Karpas-422 (cell line): Measurements from ENCODE around the gene HOXA5. TPM values are rescaled to one million over a fixed set of nuclear protein-coding genes. Genes with fewer than 3 reads are reported as not detected.

Source experiments
- DNase-seq: peaks from one replicate; pipeline ENCODE4 v3.0.0-alpha.2; 2015
- H2AFZ ChIP-seq: fragments of 200-600 bp; sonication (generic); 2 replicates; pipeline ENCODE4 v1.6.1; 2014; ENCODE audit warnings: antibody characterized with exemption, low read length, mixed read lengths
- H3K27ac ChIP-seq: fragments of 200-600 bp; sonication (generic); 2 replicates; pipeline ENCODE4 v1.5.1; 2014; ENCODE audit warnings: mild to moderate bottlenecking, low read length, moderate library complexity
- H3K27me3 ChIP-seq: fragments of 200-600 bp; sonication (generic); 2 replicates; pipeline ENCODE4 v1.6.1; 2014; ENCODE audit warnings: low read length, mixed read lengths
- H3K36me3 ChIP-seq: fragments of 200-600 bp; sonication (generic); 2 replicates; pipeline ENCODE4 v1.6.1; 2014; ENCODE audit warnings: low read length, mixed read lengths; ENCODE audit not compliant: insufficient read depth
- H3K4me1 ChIP-seq: fragments of 200-600 bp; sonication (generic); 2 replicates; pipeline ENCODE4 v1.6.1; 2014; ENCODE audit warnings: mild to moderate bottlenecking, low read length, mixed read lengths
- H3K4me2 ChIP-seq: fragments of 200-600 bp; sonication (generic); 2 replicates; pipeline ENCODE4 v1.6.1; 2014; ENCODE audit warnings: low read length, low read depth, mild to moderate bottlenecking; ENCODE audit not compliant: poor library complexity, severe bottlenecking
- H3K4me3 ChIP-seq: fragments of 200-600 bp; sonication (generic); 2 replicates; pipeline ENCODE4 v1.5.1; 2014; ENCODE audit warnings: mild to moderate bottlenecking, antibody characterized with exemption, low read length, mixed read lengths
- H3K79me2 ChIP-seq: fragments of 200-600 bp; sonication (generic); 2 replicates; pipeline ENCODE4 v1.6.1; 2014; ENCODE audit warnings: mild to moderate bottlenecking, low read length, mixed read lengths
- H3K9ac ChIP-seq: fragments of 200-600 bp; sonication (generic); 2 replicates; pipeline ENCODE4 v1.6.0; 2014; ENCODE audit warnings: low read length
- H3K9me2 ChIP-seq: fragments of 200-600 bp; sonication (generic), shearing (Covaris generic); replicated peaks from 2 replicates; pipeline ENCODE4 v1.6.0; 2014; ENCODE audit warnings: mild to moderate bottlenecking, low read length, moderate library complexity; ENCODE audit not compliant: insufficient read depth
- H3K9me3 ChIP-seq: fragments of 300-700, 200-600 bp; sonication (generic); 2 replicates; pipeline ENCODE4 v1.6.1; 2014; ENCODE audit warnings: low read length, mixed read lengths
- H4K20me1 ChIP-seq: fragments of 200-600 bp; sonication (generic); 2 replicates; pipeline ENCODE4 v1.6.1; 2014; ENCODE audit warnings: mild to moderate bottlenecking, antibody characterized with exemption, low read length, low read depth; ENCODE audit not compliant: insufficient read depth
- total RNA-seq: library from RNA; depleted of rRNA; stranded (reverse); fragments of >200 nt; shearing (Covaris generic); gene quantifications from 2 replicates; pipeline ENCODE4 v1.2.3, GENCODE V29; 2014; ENCODE audit warnings: low replicate concordance

The HOXA5 gene
- total RNA-seq, 1 experiment from 2014 or later: 4.1 TPM

- no peak overlapping the region for H3K9ac ChIP-seq
Measured at GRCh38 chr7:27117887-27118491, 25.5 kb downstream of the HOXA5 start.

GRCh38 chr7:27116962-27117886, 26.3 kb downstream of the HOXA5 start:
- H3K27ac ChIP-seq: no peak overlapping the region
- H3K4me1 ChIP-seq: no peaks in the 10 kb centered on the region
- no peaks in the 10 kb centered on the region; the same call in 1 of the 2 replicates for H3K36me3 ChIP-seq
- no peak overlapping the region for H2AFZ ChIP-seq
- no peak overlapping the region for H3K4me2 ChIP-seq
- H3K9me2 ChIP-seq: no peaks in the 10 kb centered on the region
- H3K27me3 ChIP-seq: no peaks in the 10 kb centered on the region
- H3K4me3 ChIP-seq: no peak overlapping the region
- DNase-seq: no peak
- H3K9ac ChIP-seq: no peak overlapping the region
- no peaks in the 10 kb centered on the region for H3K9me3 ChIP-seq
- no peaks in the 10 kb centered on the region for H4K20me1 ChIP-seq
- H3K79me2 ChIP-seq: no peaks in the 10 kb centered on the region

More at GRCh38 chr7:27117887-27118491, 25.5 kb downstream of the HOXA5 start:
- H2AFZ ChIP-seq: no peak overlapping the region
- no peaks in the 10 kb centered on the region for H3K27me3 ChIP-seq
- H3K36me3 ChIP-seq: no peaks in the 10 kb centered on the region
- H3K4me1 ChIP-seq: no peaks in the 10 kb centered on the region
- no peaks in the 10 kb centered on the region for H4K20me1 ChIP-seq
- no peak overlapping the region for H3K27ac ChIP-seq
- no peaks in the 10 kb centered on the region for H3K9me2 ChIP-seq
- H3K4me3 ChIP-seq: no peak overlapping the region
- no peak overlapping the region for H3K4me2 ChIP-seq
- no peaks in the 10 kb centered on the region for H3K9me3 ChIP-seq
- no peaks in the 10 kb centered on the region for H3K79me2 ChIP-seq
- DNase-seq: no peak

- Histone ChIP-seq H2AFZ (no peak overlapping the region), H3K27ac (no peak overlapping the region), H3K79me2 (no peaks in the 10 kb centered on the region), H3K4me1 (no peaks in the 10 kb centered on the region), H4K20me1 (no peaks in the 10 kb centered on the region), H3K4me2 (no peak overlapping the region), H3K36me3 (no peaks in the 10 kb centered on the region; the same call in 1 of the 2 replicates), H3K4me3 (no peak overlapping the region), H3K9ac (no peak overlapping the region), H3K27me3 (no peaks in the 10 kb centered on the region), H3K9me3 (no peaks in the 10 kb centered on the region), H3K9me2 (no peaks in the 10 kb centered on the region)
- DNase-seq: no peak
Measured at GRCh38 chr7:27116031-27116961, 27.2 kb downstream of the HOXA5 start.

- Histone ChIP-seq H3K4me2 (no peak overlapping the region), H3K9me2 (no peaks in the 10 kb centered on the region), H3K9me3 (no peaks in the 10 kb centered on the region), H3K4me1 (no peaks in the 10 kb centered on the region), H2AFZ (no peak overlapping the region), H4K20me1 (no peaks in the 10 kb centered on the region), H3K79me2 (no peaks in the 10 kb centered on the region), H3K36me3 (no peaks in the 10 kb centered on the region; the same call in 1 of the 2 replicates), H3K9ac (no peak overlapping the region), H3K27me3 (no peaks in the 10 kb centered on the region), H3K4me3 (no peak overlapping the region), H3K27ac (no peak overlapping the region)
- DNase-seq: no peak
Measured at GRCh38 chr7:27115221-27116026, 28.1 kb downstream of the HOXA5 start.

GRCh38 chr7:27114881-27115220, 28.6 kb downstream of the HOXA5 start:
- Histone ChIP-seq H3K36me3 (no peaks in the 10 kb centered on the region; the same call in 1 of the 2 replicates), H3K4me1 (no peaks in the 10 kb centered on the region), H3K27ac (no peak overlapping the region), H3K4me3 (no peak overlapping the region), H3K9ac (no peak overlapping the region), H3K9me3 (no peaks in the 10 kb centered on the region), H3K9me2 (no peaks in the 10 kb centered on the region), H3K79me2 (no peaks in the 10 kb centered on the region), H2AFZ (no peak overlapping the region), H3K4me2 (no peak overlapping the region), H3K27me3 (no peaks in the 10 kb centered on the region), H4K20me1 (no peaks in the 10 kb centered on the region)
- DNase-seq: no peak

- DNase-seq: no peak
- Histone ChIP-seq H3K27me3 (no peaks in the 10 kb centered on the region), H3K4me1 (no peaks in the 10 kb centered on the region), H3K4me3 (no peak overlapping the region), H3K4me2 (no peak overlapping the region), H3K27ac (no peak overlapping the region), H2AFZ (no peak overlapping the region), H3K9ac (no peak overlapping the region), H4K20me1 (no peaks in the 10 kb centered on the region), H3K9me2 (no peaks in the 10 kb centered on the region), H3K9me3 (no peaks in the 10 kb centered on the region), H3K79me2 (no peaks in the 10 kb centered on the region), H3K36me3 (no peaks in the 10 kb centered on the region; the same call in 1 of the 2 replicates)
Measured at GRCh38 chr7:27113991-27114769, 29.3 kb downstream of the HOXA5 start.
